C4-2B (cell line): ENCODE results near the gene DPPA4.

Experiments
- CTCF ChIP-seq: fragments of 450-650 bp; conservative IDR thresholded peaks from 2 replicates; pipeline ENCODE4 v1.5.1; 2017; ENCODE audit warnings: mild to moderate bottlenecking
- ZFX ChIP-seq: fragments of 450-650 bp; IDR thresholded peaks from 2 replicates; pipeline ENCODE4 v1.6.1; 2017

GRCh38 chr3:109363634-109364033 is 26.3 kb upstream of the DPPA4 start:
- TF ChIP-seq CTCF (no peak), ZFX (no peak)
